H9 (cell line): ENCODE data around the gene ATP13A3. TPM values are rescaled to one million over a fixed set of nuclear protein-coding genes. Genes with fewer than 3 reads are reported as not detected.

Experiments used
- DNase-seq: peaks from one replicate; pipeline ENCODE4 v3.0.0-alpha.2; 2017
- H2AFZ ChIP-seq: one replicate; pipeline ENCODE4 v1.6.1; 2013; ENCODE audit warnings: mild to moderate bottlenecking, low read length, control low read depth, moderate library complexity
- H2AK5ac ChIP-seq: 2 replicates; pipeline ENCODE4 v1.6.1; 2013; ENCODE audit warnings: low read length, control low read depth, mixed read lengths; ENCODE audit not compliant: insufficient read length
- H2BK120ac ChIP-seq: one replicate; pipeline ENCODE4 v1.6.1; 2013; ENCODE audit warnings: low read depth, mild to moderate bottlenecking, low read length, control low read depth, inconsistent platforms; ENCODE audit not compliant: poor library complexity, severe bottlenecking
- H2BK12ac ChIP-seq: 2 replicates; pipeline ENCODE4 v1.6.1; 2013; ENCODE audit warnings: low read length, control low read depth, mixed read lengths, low read depth; ENCODE audit not compliant: insufficient read length
- H2BK15ac ChIP-seq: 2 replicates; pipeline ENCODE4 v1.6.1; 2013; ENCODE audit warnings: low read depth, low read length, control low read depth
- H2BK20ac ChIP-seq: one replicate; pipeline ENCODE4 v1.6.1; 2013; ENCODE audit warnings: low read depth, mild to moderate bottlenecking, low read length, control low read depth, inconsistent platforms; ENCODE audit not compliant: poor library complexity, severe bottlenecking
- H2BK5ac ChIP-seq: 2 replicates; pipeline ENCODE4 v1.6.1; 2013; ENCODE audit warnings: low read length, control low read depth, mixed read lengths; ENCODE audit not compliant: insufficient read length
- H3K14ac ChIP-seq: 2 replicates; pipeline ENCODE4 v1.6.1; 2013; ENCODE audit warnings: low read length, control low read depth; ENCODE audit not compliant: insufficient read depth
- H3K18ac ChIP-seq: 2 replicates; pipeline ENCODE4 v1.6.1; 2013; ENCODE audit warnings: low read depth, mild to moderate bottlenecking, mixed read lengths, low read length, control low read depth; ENCODE audit not compliant: insufficient read length
- H3K23ac ChIP-seq: 2 replicates; pipeline ENCODE4 v1.6.1; 2013; ENCODE audit warnings: low read length, control low read depth, mixed read lengths, low read depth; ENCODE audit not compliant: insufficient read length
- H3K23me2 ChIP-seq: 2 replicates; pipeline ENCODE4 v1.6.1; 2013; ENCODE audit warnings: low read depth, mild to moderate bottlenecking, mixed read lengths, low read length, control low read depth; ENCODE audit not compliant: insufficient read length, poor library complexity, severe bottlenecking
- H3K27ac ChIP-seq: 2 replicates; pipeline ENCODE4 v1.5.1; 2013; ENCODE audit warnings: low read length, control low read depth, mixed read lengths, low read depth; ENCODE audit not compliant: insufficient read length
- H3K27me3 ChIP-seq: 2 replicates; pipeline ENCODE4 v1.6.1; 2013; ENCODE audit warnings: low read length, control low read depth, inconsistent platforms; ENCODE audit not compliant: insufficient read depth
- H3K4ac ChIP-seq: 2 replicates; pipeline ENCODE4 v1.6.1; 2013; ENCODE audit warnings: low read depth, mild to moderate bottlenecking, control low read depth, inconsistent platforms, low read length, moderate library complexity
- H3K4me1 ChIP-seq: 2 replicates; pipeline ENCODE4 v1.6.1; 2013; ENCODE audit warnings: low read length, control low read depth, inconsistent platforms; ENCODE audit not compliant: insufficient read depth
- H3K4me2 ChIP-seq: 2 replicates; pipeline ENCODE4 v1.6.1; 2013; ENCODE audit warnings: low read length, control low read depth, mixed read lengths; ENCODE audit not compliant: insufficient read length, insufficient read depth
- H3K56ac ChIP-seq: 2 replicates; pipeline ENCODE4 v1.6.1; 2013; ENCODE audit warnings: low read depth, mild to moderate bottlenecking, mixed read lengths, low read length, control low read depth; ENCODE audit not compliant: insufficient read length
- H3K79me1 ChIP-seq: 2 replicates; pipeline ENCODE4 v1.6.1; 2013; ENCODE audit warnings: low read depth, mild to moderate bottlenecking, moderate library complexity, low read length, control low read depth, inconsistent platforms; ENCODE audit not compliant: insufficient read depth, poor library complexity, severe bottlenecking
- H3K79me2 ChIP-seq: 2 replicates; pipeline ENCODE4 v1.6.1; 2013; ENCODE audit warnings: low read length, control low read depth, inconsistent platforms; ENCODE audit not compliant: insufficient read depth
- H3K9ac ChIP-seq: 2 replicates; pipeline ENCODE4 v1.6.1; 2013; ENCODE audit warnings: low read length, control low read depth, mixed read lengths; ENCODE audit not compliant: insufficient read length; ENCODE audit errors: extremely low read depth
- H3K9me3 ChIP-seq: one replicate; pipeline ENCODE4 v1.6.1; 2013; ENCODE audit warnings: low read depth, low read length, inconsistent platforms; ENCODE audit not compliant: control insufficient read depth
- H3T11ph ChIP-seq: one replicate; pipeline ENCODE4 v1.6.1; 2013; ENCODE audit warnings: mild to moderate bottlenecking, low read length, control low read depth, inconsistent platforms
- H4K20me1 ChIP-seq: one replicate; pipeline ENCODE4 v1.6.1; 2013; ENCODE audit not compliant: control insufficient read depth, insufficient read length, insufficient read depth
- H4K5ac ChIP-seq: 2 replicates; pipeline ENCODE4 v1.6.1; 2013; ENCODE audit warnings: low read depth, mild to moderate bottlenecking, mixed read lengths, low read length, control low read depth; ENCODE audit not compliant: insufficient read length
- H4K8ac ChIP-seq: replicated peaks from 2 replicates; pipeline ENCODE4 v1.6.1; 2013; ENCODE audit warnings: low read length, control low read depth, mixed read lengths, low read depth; ENCODE audit not compliant: insufficient read length
- H4K91ac ChIP-seq: 2 replicates; pipeline ENCODE4 v1.6.1; 2013; ENCODE audit warnings: low read depth, mild to moderate bottlenecking, moderate library complexity, mixed read lengths, low read length, control low read depth; ENCODE audit not compliant: insufficient read length
- H3K27ac Mint-ChIP-seq, 3 experiments: 2 replicates in 2 of 3; 3 replicates in 1 of 3; pipeline ENCODE4 v1.8.0; 2020 to 2021; ENCODE audit warnings: mixed read lengths in 3 of 3, mild to moderate bottlenecking in 1 of 3, moderate library complexity in 1 of 3
- H3K27me3 Mint-ChIP-seq: 2 replicates; pipeline ENCODE4 v1.8.0; 2021; ENCODE audit warnings: low read depth, mild to moderate bottlenecking, moderate library complexity, mixed read lengths
- H3K36me3 Mint-ChIP-seq, 3 experiments: 2 replicates in 2 of 3; 3 replicates in 1 of 3; pipeline ENCODE4 v1.8.0; 2020 to 2021; ENCODE audit warnings: low read depth in 3 of 3, mixed read lengths in 3 of 3; ENCODE audit not compliant: insufficient read depth in 1 of 3
- H3K4me1 Mint-ChIP-seq, 2 experiments: 2 replicates each; pipeline ENCODE4 v1.8.0; 2020; ENCODE audit warnings: mixed read lengths in 2 of 2
- H3K4me3 Mint-ChIP-seq, 2 experiments: 2 replicates in 1 of 2; 3 replicates in 1 of 2; pipeline ENCODE4 v1.8.0; 2020 to 2021; ENCODE audit warnings: mild to moderate bottlenecking in 2 of 2, mixed read lengths in 2 of 2, moderate library complexity in 1 of 2
- H3K9me3 Mint-ChIP-seq, 2 experiments: 2 replicates in 1 of 2; 3 replicates in 1 of 2; pipeline ENCODE4 v1.8.0; 2020; ENCODE audit warnings: mild to moderate bottlenecking in 2 of 2, mixed read lengths in 2 of 2, moderate library complexity in 1 of 2
- WGBS: extraction: QIAGEN DNeasy Blood & Tissue Kit; methylation state at CpG from one replicate; pipeline ENCODE4 v1.1.7; 2013; ENCODE audit warnings: missing lambda C conversion rate, low lambda C conversion rate, mixed read lengths; ENCODE audit not compliant: insufficient read length; ENCODE audit errors: extremely low coverage; 5-methylcytosine and 5-hydroxymethylcytosine counted together
- total RNA-seq: library from RNA; stranded (reverse); gene quantifications from 2 replicates; pipeline ENCODE4 v1.2.1, GENCODE V29; 2021
- TF ChIP-seq, protein P1 (sequence below): fragments of 200-600 bp; sonication (generic); conservative IDR thresholded peaks from 3 replicates; pipeline ENCODE4 v1.8.0; 2021; ENCODE audit warnings: antibody characterized with exemption, mild to moderate bottlenecking

The ATP13A3 gene
- total RNA-seq, 1 experiment from 2014 or later, result 78.5 TPM

DNA sequence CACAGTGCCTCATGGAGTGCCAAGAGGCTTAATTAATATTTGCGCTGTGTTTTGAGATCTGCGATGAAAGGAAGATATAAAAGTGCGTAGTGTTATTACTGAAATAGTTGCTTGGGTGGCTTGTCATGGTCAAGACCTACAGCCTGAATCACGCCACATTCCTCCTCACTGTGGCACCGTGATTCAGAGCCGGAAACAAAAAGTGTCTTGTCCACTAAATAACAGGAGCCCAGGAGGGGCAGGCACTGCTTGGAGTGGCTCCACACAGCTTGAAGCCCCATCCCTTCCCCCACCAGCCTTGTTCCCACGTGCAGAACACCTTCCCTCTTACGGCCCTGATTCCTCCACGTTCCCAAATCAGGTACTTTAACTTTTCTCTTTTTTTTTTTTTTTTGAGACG, 116.0 kb downstream of the ATP13A3 start:
- no peak overlapping the region for H4K5ac ChIP-seq
- no peak overlapping the region for H2AK5ac ChIP-seq
- H2BK12ac ChIP-seq, result no peak overlapping the region
- no peak overlapping the region for H4K91ac ChIP-seq
- H2BK20ac ChIP-seq, result no peak overlapping the region
- H3K79me2 ChIP-seq, result no peaks in the 10 kb centered on the region
- no peak overlapping the region for H3K4me2 ChIP-seq
- H4K8ac ChIP-seq, result no peak overlapping the region
- no peak overlapping the region for H3K9ac ChIP-seq
- H3K27ac ChIP-seq, result no peak overlapping the region
- H3K14ac ChIP-seq, result no peak overlapping the region
- no peak overlapping the region for H3K23ac ChIP-seq
- no peaks in the 10 kb centered on the region for H4K20me1 ChIP-seq
- H3K56ac ChIP-seq, result no peak overlapping the region
- no peaks in the 10 kb centered on the region for H3K9me3 ChIP-seq
- WGBS, result no CpG with 5 or more reads among the region's 10 CpGs
- Mint-ChIP-seq H3K27ac (peak overlapping the region in 1 of 3 experiments; percentile 62; a peak in 1 of 7 replicates), H3K27me3 (peaks cover 21% of the 10 kb centered on the region), H3K9me3 (no peaks in the 10 kb centered on the region; a peak in 1 of 5 replicates), H3K4me3 (no peak overlapping the region), H3K36me3 (no peaks in the 10 kb centered on the region; a peak in 1 of 7 replicates), H3K4me1 (peaks cover 32 to 47% of the 10 kb centered on the region in 2 experiments)
- H2BK5ac ChIP-seq, result no peak overlapping the region
- H2BK15ac ChIP-seq, result no peak overlapping the region
- no peaks in the 10 kb centered on the region; the same call in 1 of the 2 replicates for H3K27me3 ChIP-seq
- no peak overlapping the region for H3K4ac ChIP-seq
- no peaks in the 10 kb centered on the region for H3K79me1 ChIP-seq
- no peaks in the 10 kb centered on the region for H3K23me2 ChIP-seq
- no peak overlapping the region for H3K18ac ChIP-seq
- no peak overlapping the region for H2BK120ac ChIP-seq
- H2AFZ ChIP-seq, result no peak overlapping the region
- no peak overlapping the region for H3T11ph ChIP-seq
- no peaks in the 10 kb centered on the region for H3K4me1 ChIP-seq
- DNase-seq, result no peak
- TF ChIP-seq, protein P1, sequence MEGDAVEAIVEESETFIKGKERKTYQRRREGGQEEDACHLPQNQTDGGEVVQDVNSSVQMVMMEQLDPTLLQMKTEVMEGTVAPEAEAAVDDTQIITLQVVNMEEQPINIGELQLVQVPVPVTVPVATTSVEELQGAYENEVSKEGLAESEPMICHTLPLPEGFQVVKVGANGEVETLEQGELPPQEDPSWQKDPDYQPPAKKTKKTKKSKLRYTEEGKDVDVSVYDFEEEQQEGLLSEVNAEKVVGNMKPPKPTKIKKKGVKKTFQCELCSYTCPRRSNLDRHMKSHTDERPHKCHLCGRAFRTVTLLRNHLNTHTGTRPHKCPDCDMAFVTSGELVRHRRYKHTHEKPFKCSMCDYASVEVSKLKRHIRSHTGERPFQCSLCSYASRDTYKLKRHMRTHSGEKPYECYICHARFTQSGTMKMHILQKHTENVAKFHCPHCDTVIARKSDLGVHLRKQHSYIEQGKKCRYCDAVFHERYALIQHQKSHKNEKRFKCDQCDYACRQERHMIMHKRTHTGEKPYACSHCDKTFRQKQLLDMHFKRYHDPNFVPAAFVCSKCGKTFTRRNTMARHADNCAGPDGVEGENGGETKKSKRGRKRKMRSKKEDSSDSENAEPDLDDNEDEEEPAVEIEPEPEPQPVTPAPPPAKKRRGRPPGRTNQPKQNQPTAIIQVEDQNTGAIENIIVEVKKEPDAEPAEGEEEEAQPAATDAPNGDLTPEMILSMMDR, result no peak
